H1 (cell line): Measurements from ENCODE around the gene AMH. TPM values are rescaled to one million over a fixed set of nuclear protein-coding genes. Genes with fewer than 3 reads are reported as not detected.

ENCODE experiments used
- CTCF ChIA-PET: fragments of 300-600 bp; sonication (Branson Sonifier 250); formaldehyde crosslinking; loops from one replicate; lab custom pipeline; 2021; ENCODE audit not compliant: partially characterized antibody; lab: Charles Lee
- POLR2A ChIA-PET: fragments of 300-600 bp; sonication (Branson Sonifier 250); formaldehyde crosslinking; loops from one replicate; lab custom pipeline; 2021; ENCODE audit warnings: inconsistent platforms; ENCODE audit not compliant: partially characterized antibody; lab: Charles Lee
- DNase-seq, 2 experiments: peaks; one replicate each; pipeline versions ENCODE4 v3.0.0 to v3.0.0-alpha.2; 2010 to 2022; ENCODE audit warnings: low spot score in 2 of 2, low read depth in 1 of 2, mixed read lengths in 1 of 2
- FAIRE-seq: peaks from 2 replicates; lab custom pipeline; 2011; peaks lifted over from hg19 to GRCh38; lab: Jason Lieb, UNC
- H2AFZ ChIP-seq: 2 replicates; pipeline ENCODE4 v1.8.1; 2012; ENCODE audit warnings: low read length, inconsistent platforms
- H2AK5ac ChIP-seq: 2 replicates; pipeline ENCODE4 v1.6.1; 2013; ENCODE audit warnings: low read depth, low read length
- H2BK120ac ChIP-seq: replicated peaks from 2 replicates; pipeline ENCODE3; 2013; ENCODE audit warnings: low read depth, low read length, inconsistent platforms
- H2BK12ac ChIP-seq: 2 replicates; pipeline ENCODE4 v1.6.1; 2013; ENCODE audit warnings: low read depth, low read length
- H2BK15ac ChIP-seq: 2 replicates; pipeline ENCODE4 v1.6.1; 2013; ENCODE audit warnings: low read length
- H2BK20ac ChIP-seq: 2 replicates; pipeline ENCODE4 v1.6.1; 2013; ENCODE audit warnings: low read length
- H2BK5ac ChIP-seq: 2 replicates; pipeline ENCODE4 v1.6.1; 2013; ENCODE audit warnings: low read depth, low read length
- H3K14ac ChIP-seq: 2 replicates; pipeline ENCODE4 v1.6.1; 2013; ENCODE audit warnings: inconsistent platforms; ENCODE audit not compliant: insufficient read length
- H3K18ac ChIP-seq: 2 replicates; pipeline ENCODE4 v1.6.1; 2013; ENCODE audit warnings: low read length; ENCODE audit errors: extremely low read depth
- H3K23ac ChIP-seq: 2 replicates; pipeline ENCODE4 v1.6.1; 2013; ENCODE audit warnings: inconsistent platforms; ENCODE audit not compliant: insufficient read length
- H3K23me2 ChIP-seq: 2 replicates; pipeline ENCODE4 v1.6.1; 2013; ENCODE audit warnings: low read depth, low read length
- H3K27ac ChIP-seq: 2 replicates; pipeline ENCODE4 v1.6.1; 2011; ENCODE audit warnings: low read depth, low read length, inconsistent platforms
- H3K27me3 ChIP-seq, 4 experiments: replicated peaks in 1 of 4; 1 replicate in 1 of 4; 2 replicates in 3 of 4; pipeline versions ENCODE4 v1.6.1 to v1.8.1; 2011 to 2013; ENCODE audit warnings: low read length in 3 of 4, mild to moderate bottlenecking in 3 of 4, inconsistent platforms in 2 of 4, mixed read lengths in 2 of 4, moderate library complexity in 1 of 4; ENCODE audit not compliant: control insufficient read depth in 3 of 4, insufficient read depth in 3 of 4; ENCODE audit errors: extremely low read depth in 1 of 4
- H3K36me3 ChIP-seq, 4 experiments: 2 replicates each; pipeline versions ENCODE4 v1.6.1 to v1.8.1; 2011 to 2013; ENCODE audit warnings: mild to moderate bottlenecking in 4 of 4, low read length in 3 of 4, moderate library complexity in 2 of 4, control low read depth in 1 of 4, inconsistent platforms in 1 of 4; ENCODE audit not compliant: insufficient read depth in 4 of 4, control insufficient read depth in 2 of 4
- H3K4ac ChIP-seq: replicated peaks from 2 replicates; pipeline ENCODE3; 2013; ENCODE audit warnings: low read length, low read depth, mixed read lengths, inconsistent platforms; ENCODE audit not compliant: insufficient read length
- H3K4me1 ChIP-seq, 4 experiments: replicated peaks in 1 of 4; 1 replicate in 1 of 4; 2 replicates in 3 of 4; pipeline versions ENCODE4 v1.6.1 to v1.8.1; 2011 to 2013; ENCODE audit warnings: low read length in 3 of 4, inconsistent platforms in 2 of 4, mixed read lengths in 1 of 4; ENCODE audit not compliant: insufficient read depth in 4 of 4, control insufficient read depth in 3 of 4
- H3K4me2 ChIP-seq, 2 experiments: 2 replicates each; pipeline versions ENCODE4 v1.6.1 to v1.8.1; 2011 to 2013; ENCODE audit warnings: low read depth in 2 of 2, low read length in 2 of 2, control low read depth in 1 of 2, inconsistent platforms in 1 of 2, mild to moderate bottlenecking in 1 of 2; ENCODE audit not compliant: insufficient read depth in 1 of 2
- H3K4me3 ChIP-seq, 4 experiments: fragments of 200-600, 300-600 bp in 1 of 4; sonication (generic), shearing (Covaris generic), sonication (Bioruptor Twin) in 1 of 4; 2 replicates each; pipeline versions ENCODE4 v1.5.1 to v1.8.1; 2011 to 2016; ENCODE audit warnings: low read length in 4 of 4, low read depth in 3 of 4, control low read depth in 2 of 4, inconsistent platforms in 2 of 4, mild to moderate bottlenecking in 2 of 4, mixed read lengths in 1 of 4, moderate library complexity in 1 of 4; ENCODE audit not compliant: insufficient read depth in 2 of 4; ENCODE audit errors: extremely low read depth in 1 of 4
- H3K56ac ChIP-seq: replicated peaks from 2 replicates; pipeline ENCODE3; 2013; ENCODE audit warnings: low read depth, mild to moderate bottlenecking, mixed read lengths, low read length, inconsistent platforms; ENCODE audit not compliant: insufficient read length
- H3K79me1 ChIP-seq: 2 replicates; pipeline ENCODE4 v1.6.1; 2013; ENCODE audit warnings: low read depth, low read length, control low read depth
- H3K79me2 ChIP-seq, 2 experiments: 2 replicates each; pipeline versions ENCODE4 v1.6.1 to v1.8.1; 2012 to 2013; ENCODE audit warnings: low read length in 2 of 2, mild to moderate bottlenecking in 2 of 2, inconsistent platforms in 1 of 2; ENCODE audit not compliant: insufficient read depth in 2 of 2, control insufficient read depth in 1 of 2
- H3K9ac ChIP-seq, 4 experiments: replicated peaks in 1 of 4; 1 replicate in 1 of 4; 2 replicates in 3 of 4; pipeline versions ENCODE4 v1.6.1 to v1.8.1; 2011 to 2013; ENCODE audit warnings: low read depth in 3 of 4, low read length in 3 of 4, control low read depth in 2 of 4, mild to moderate bottlenecking in 2 of 4, moderate library complexity in 2 of 4, inconsistent platforms in 1 of 4; ENCODE audit errors: extremely low read depth in 1 of 4
- H3K9me3 ChIP-seq, 2 experiments: 2 replicates each; pipeline versions ENCODE4 v1.6.1 to v1.8.1; 2012 to 2013; ENCODE audit warnings: mild to moderate bottlenecking in 2 of 2, moderate library complexity in 2 of 2, control low read depth in 1 of 2, inconsistent platforms in 1 of 2, low read depth in 1 of 2, low read length in 1 of 2, mixed read lengths in 1 of 2; ENCODE audit not compliant: insufficient read depth in 2 of 2
- H4K20me1 ChIP-seq, 2 experiments: replicated peaks in 1 of 2; 2 replicates each; pipeline versions ENCODE3 to v1.8.1; 2011 to 2013; ENCODE audit warnings: inconsistent platforms in 2 of 2, low read length in 2 of 2, mild to moderate bottlenecking in 1 of 2; ENCODE audit not compliant: insufficient read depth in 2 of 2, control insufficient read depth in 1 of 2
- H4K5ac ChIP-seq: 2 replicates; pipeline ENCODE4 v1.6.1; 2013; ENCODE audit warnings: low read length, low read depth, mixed read lengths, inconsistent platforms; ENCODE audit not compliant: insufficient read length
- H4K8ac ChIP-seq: 2 replicates; pipeline ENCODE4 v1.8.0; 2013; ENCODE audit warnings: mild to moderate bottlenecking, moderate library complexity, low read length, inconsistent platforms; ENCODE audit not compliant: insufficient read depth; ENCODE audit errors: extremely low read depth
- H4K91ac ChIP-seq: replicated peaks from 2 replicates; pipeline ENCODE3; 2013; ENCODE audit warnings: low read length, mixed read lengths, inconsistent platforms; ENCODE audit not compliant: insufficient read length
- CTBP2 ChIP-seq: IDR thresholded peaks from 2 replicates; pipeline ENCODE4 v1.7.0; 2011; ENCODE audit warnings: borderline replicate concordance, mild to moderate bottlenecking, moderate library complexity, mixed read lengths, low read length; ENCODE audit not compliant: insufficient read depth, insufficient read length
- GABPA ChIP-seq: IDR thresholded peaks from 2 replicates; pipeline ENCODE4 v1.6.1; 2011; ENCODE audit warnings: mild to moderate bottlenecking, low read length, moderate library complexity, borderline replicate concordance; ENCODE audit not compliant: insufficient read depth
- KDM1A ChIP-seq: fragments of 200-600, 300-600 bp; sonication (generic); IDR thresholded peaks from 2 replicates; pipeline ENCODE4 v1.7.1; 2016; ENCODE audit warnings: mild to moderate bottlenecking, low read length, borderline replicate concordance
- NRF1 ChIP-seq: IDR thresholded peaks from 2 replicates; pipeline ENCODE4 v1.6.1; 2011; ENCODE audit warnings: mild to moderate bottlenecking, low read depth, low read length, improper control_type of control experiment
- RAD21 ChIP-seq, 2 experiments: IDR thresholded peaks in 1 of 2; conservative IDR thresholded peaks in 1 of 2; 2 replicates each; pipeline ENCODE4 v1.6.1; 2011; ENCODE audit warnings: low read depth in 2 of 2, low read length in 2 of 2, improper control_type of control experiment in 1 of 2, inconsistent platforms in 1 of 2, mild to moderate bottlenecking in 1 of 2, moderate library complexity in 1 of 2
- RNF2 ChIP-seq: fragments of 200-900, 300-1000 bp; sonication (generic); IDR thresholded peaks from 2 replicates; pipeline ENCODE4 v1.7.1; 2016; ENCODE audit warnings: borderline replicate concordance, low read depth, mild to moderate bottlenecking, antibody characterized with exemption, low read length; ENCODE audit not compliant: poor library complexity, severe bottlenecking; ENCODE audit errors: missing control alignments
- SIX5 ChIP-seq: IDR thresholded peaks from 2 replicates; pipeline ENCODE4 v1.6.1; 2011; ENCODE audit warnings: mild to moderate bottlenecking, low read depth, low read length
- SP1 ChIP-seq: IDR thresholded peaks from 2 replicates; pipeline ENCODE4 v1.6.1; 2011; ENCODE audit warnings: low read depth, low read length
- SRF ChIP-seq: IDR thresholded peaks from 2 replicates; pipeline ENCODE4 v1.6.1; 2011; ENCODE audit warnings: mild to moderate bottlenecking, low read depth, low read length, moderate library complexity
- YY1 ChIP-seq: IDR thresholded peaks from 2 replicates; pipeline ENCODE4 v1.6.1; 2011; ENCODE audit warnings: low read depth, mild to moderate bottlenecking, low read length
- WGBS, 2 experiments: shearing (Covaris generic) in 1 of 2; methylation state at CpG; one replicate each; pipeline versions ENCODE4 v1.1.6 to v1.1.7; 2013 to 2015; ENCODE audit warnings: low lambda C conversion rate in 2 of 2, mixed read lengths in 2 of 2, inconsistent platforms in 1 of 2, low coverage in 1 of 2, missing lambda C conversion rate in 1 of 2; ENCODE audit not compliant: insufficient replicate concordance in 2 of 2, insufficient coverage in 1 of 2, insufficient read length in 1 of 2; ENCODE audit errors: extremely low coverage in 1 of 2, missing lambda C conversion rate in 1 of 2; 5-methylcytosine and 5-hydroxymethylcytosine counted together
- polyA plus RNA-seq, 7 experiments: library from polyadenylated mRNA; depleted of rRNA in 3 of 7; stranded (reverse) in 5 of 7; unstranded in 2 of 7; fragments of >200 nt in 5 of 7; fragments of 200-250 nt in 2 of 7; gene quantifications; 1 replicate in 5 of 7; 2 replicates in 1 of 7; 4 replicates in 1 of 7; pipeline versions ENCODE4 v1.2.1 to v1.2.3, GENCODE V29; 2011 to 2013; ENCODE audit warnings: missing spikeins in 2 of 7, mixed read lengths in 2 of 7
- total RNA-seq: library from RNA; stranded (reverse); fragmentation: NEBNext Ultra II Directional; extraction: Animal tissue kit (Norgen Biotek cat#: 25700); gene quantifications from 2 replicates; pipeline ENCODE4 v1.2.1, GENCODE V29; 2021
- TF ChIP-seq, protein P1 (sequence below): IDR thresholded peaks from 2 replicates; pipeline ENCODE4 v1.6.1; 2012; ENCODE audit warnings: low read length, inconsistent platforms

The AMH gene
- total and polyA plus RNA-seq, 2 of the 8 experiments (the other 6 are each of a cell fraction or from before 2014, with no cell fraction given) = 10.5 to 15.4 TPM

DNA sequence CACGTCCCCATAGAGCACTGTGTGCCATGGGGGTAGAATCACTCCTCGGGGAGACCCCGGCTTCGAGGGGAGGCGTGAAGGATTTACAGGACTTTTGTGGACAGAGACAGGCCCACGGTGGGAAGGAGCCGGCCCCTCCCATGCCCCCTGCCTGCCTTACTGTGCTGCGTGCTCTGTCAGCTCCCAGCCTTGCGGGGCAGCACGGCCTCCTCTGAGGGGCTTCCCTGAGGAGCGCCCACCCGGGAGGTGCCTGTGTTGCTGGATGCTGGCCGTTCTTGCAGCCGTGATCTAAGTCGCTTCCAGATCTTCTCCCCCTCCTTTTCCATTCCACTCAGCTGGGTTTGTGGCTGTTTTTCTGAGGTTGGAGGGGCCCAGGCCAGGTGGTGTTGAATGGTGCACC is 42.1 kb upstream of the AMH start:
- Histone ChIP-seq H2AFZ (no peak overlapping the region), H3K79me2 (no peaks in the 10 kb centered on the region), H4K8ac (peak overlapping the region; percentile 42; the same call in 1 of the 2 replicates), H2BK20ac (no peak overlapping the region), H4K91ac (no peak overlapping the region), H2BK120ac (no peak overlapping the region), H4K20me1 (peaks cover 0 to 10% of the 10 kb centered on the region in 2 experiments), H3K36me3 (peaks cover 0 to 26% (median 13%) of the 10 kb centered on the region in 4 experiments; a peak in 6 of 8 replicates), H2BK5ac (peak overlapping the region; percentile 44; the same call in 1 of the 2 replicates), H3K27ac (no peak overlapping the region), H3K27me3 (no peaks in the 10 kb centered on the region), H2BK12ac (no peak overlapping the region), H3K4me1 (no peaks in the 10 kb centered on the region), H3K23me2 (no peaks in the 10 kb centered on the region), H3K23ac (no peak overlapping the region), H3K56ac (no peak overlapping the region), H3K14ac (no peak overlapping the region), H3K9me3 (no peaks in the 10 kb centered on the region), H3K9ac (no peak overlapping the region), H4K5ac (no peak overlapping the region), H2BK15ac (no peak overlapping the region), H2AK5ac (no peak overlapping the region), H3K4ac (no peak overlapping the region), H3K4me2 (no peak overlapping the region), H3K79me1 (no peaks in the 10 kb centered on the region; the same call in 1 of the 2 replicates), H3K4me3 (no peak overlapping the region), H3K18ac (no peak overlapping the region)
- no peak for DNase-seq
- FAIRE-seq = no peak
- ChIA-PET POLR2A (interaction anchor here (0.9 to 1.0 kb wide), 2 partner anchors 15 to 23 kb away, joined by 3 to 4 read pairs; no protein-coding TSS in a partner anchor), CTCF (interaction anchor here (0.6 to 1.5 kb wide), 5 partner anchors 12 to 1674 kb away, joined by 3 to 4 read pairs (median 3); no protein-coding TSS in a partner anchor)
- 94% methylated on average over 15 of the region's 15 CpGs; no CpG with 5 or more reads in 1 of the 2 experiments for WGBS, 2 experiments
- TF ChIP-seq RAD21 (IDR thresholded peaks at IDR 0.05 in 1 of 2, conservative IDR thresholded peaks at IDR 0.05 in 1 of 2; ENCODE audit: low read depth in 2 of 2, low read length in 2 of 2) (no peak), RNF2 (no peak), GABPA (no peak), KDM1A (no peak), SIX5 (no peak), CTBP2 (no peak), SP1 (no peak), YY1 (no peak), SRF (no peak), NRF1 (no peak)
- TF ChIP-seq, protein P1, sequence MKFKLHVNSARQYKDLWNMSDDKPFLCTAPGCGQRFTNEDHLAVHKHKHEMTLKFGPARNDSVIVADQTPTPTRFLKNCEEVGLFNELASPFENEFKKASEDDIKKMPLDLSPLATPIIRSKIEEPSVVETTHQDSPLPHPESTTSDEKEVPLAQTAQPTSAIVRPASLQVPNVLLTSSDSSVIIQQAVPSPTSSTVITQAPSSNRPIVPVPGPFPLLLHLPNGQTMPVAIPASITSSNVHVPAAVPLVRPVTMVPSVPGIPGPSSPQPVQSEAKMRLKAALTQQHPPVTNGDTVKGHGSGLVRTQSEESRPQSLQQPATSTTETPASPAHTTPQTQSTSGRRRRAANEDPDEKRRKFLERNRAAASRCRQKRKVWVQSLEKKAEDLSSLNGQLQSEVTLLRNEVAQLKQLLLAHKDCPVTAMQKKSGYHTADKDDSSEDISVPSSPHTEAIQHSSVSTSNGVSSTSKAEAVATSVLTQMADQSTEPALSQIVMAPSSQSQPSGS = no peak
